Activated T-cell treated with anti-CD3 and anti-CD28 coated beads, Interleukin-2, amount 50 U/mL, for 1 hour (primary cell): Measurements from ENCODE around the gene PODNL1.

Experiments
- DNase-seq: peaks from one replicate; pipeline ENCODE4 v3.0.0-alpha.2; 2020

Gene PODNL1, protein sequence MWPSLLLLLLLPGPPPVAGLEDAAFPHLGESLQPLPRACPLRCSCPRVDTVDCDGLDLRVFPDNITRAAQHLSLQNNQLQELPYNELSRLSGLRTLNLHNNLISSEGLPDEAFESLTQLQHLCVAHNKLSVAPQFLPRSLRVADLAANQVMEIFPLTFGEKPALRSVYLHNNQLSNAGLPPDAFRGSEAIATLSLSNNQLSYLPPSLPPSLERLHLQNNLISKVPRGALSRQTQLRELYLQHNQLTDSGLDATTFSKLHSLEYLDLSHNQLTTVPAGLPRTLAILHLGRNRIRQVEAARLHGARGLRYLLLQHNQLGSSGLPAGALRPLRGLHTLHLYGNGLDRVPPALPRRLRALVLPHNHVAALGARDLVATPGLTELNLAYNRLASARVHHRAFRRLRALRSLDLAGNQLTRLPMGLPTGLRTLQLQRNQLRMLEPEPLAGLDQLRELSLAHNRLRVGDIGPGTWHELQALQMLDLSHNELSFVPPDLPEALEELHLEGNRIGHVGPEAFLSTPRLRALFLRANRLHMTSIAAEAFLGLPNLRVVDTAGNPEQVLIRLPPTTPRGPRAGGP

DNA sequence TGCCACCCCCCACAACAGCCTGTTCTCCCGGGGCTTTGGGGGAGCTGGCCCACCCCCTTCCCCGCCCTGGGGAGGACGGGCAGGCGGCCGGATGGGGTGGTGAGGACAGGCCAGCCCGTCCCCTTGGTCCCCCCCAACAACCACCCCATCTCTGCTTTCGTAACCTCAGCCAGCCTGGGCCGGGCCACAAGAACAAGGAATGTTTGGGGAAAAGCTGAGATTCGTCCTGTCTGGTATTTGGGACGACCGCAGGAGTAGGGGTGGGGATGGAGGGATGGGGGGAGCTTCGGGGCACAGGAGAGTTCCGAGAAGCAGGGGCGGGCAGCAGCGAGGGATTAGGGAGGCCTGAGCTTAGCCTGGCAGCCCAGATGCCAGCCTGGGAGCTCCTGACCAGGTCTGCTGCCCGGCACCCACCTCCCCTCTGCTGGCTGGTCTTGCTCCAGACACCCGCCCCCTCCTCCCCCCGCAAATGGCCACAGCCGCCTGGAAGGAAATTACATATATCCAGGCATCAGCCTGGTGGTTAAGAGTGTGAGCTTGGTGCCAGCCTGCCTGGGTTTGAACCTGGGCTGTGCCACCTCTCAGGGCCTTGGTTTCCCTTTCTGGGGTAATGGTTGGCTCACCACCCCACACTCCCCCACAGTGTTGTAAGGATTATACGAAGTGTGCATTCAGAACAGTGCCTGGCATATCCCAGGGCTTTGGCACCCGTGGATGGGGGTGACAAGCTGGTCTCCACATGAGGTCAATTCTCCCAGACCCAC is at the start of gene PODNL1:
PODNL1 (minus strand) TSS at position 117 of the 764 bp plus-strand sequence. CDS start 236 bp downstream, outside the sequence.
- DNase-seq: no peak

GRCh38 chr19:13987101-13987890 is 49.1 kb upstream of the PODNL1 start:
- DNase-seq: peak; percentile 40

DNA sequence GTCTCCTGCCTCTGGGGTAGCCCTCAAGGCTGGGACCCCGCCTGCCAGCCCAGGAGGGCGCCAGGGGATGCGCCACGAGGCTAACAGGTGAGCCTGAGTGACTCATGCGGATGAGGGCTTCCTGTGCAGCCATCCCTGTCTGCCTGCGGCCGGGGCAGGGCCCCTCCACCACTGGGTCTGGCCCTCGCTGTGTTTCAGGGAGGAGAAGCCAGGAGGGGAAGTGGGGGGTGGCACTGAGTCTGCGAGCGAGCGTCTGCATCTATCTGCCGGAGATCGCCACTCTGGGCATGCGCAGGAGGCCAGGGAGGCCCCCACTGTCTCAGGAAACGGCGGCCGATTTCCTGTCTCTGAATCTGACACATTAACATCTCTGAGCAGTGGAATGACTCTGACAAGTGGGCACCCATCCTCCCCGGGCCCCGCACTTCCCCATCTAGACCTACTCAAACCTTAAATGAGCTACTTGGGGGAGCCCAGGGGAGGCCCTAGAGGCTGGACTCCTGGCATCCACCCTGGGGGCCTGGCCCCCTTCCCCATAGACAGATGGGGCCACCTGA is 48.2 kb upstream of the PODNL1 start:
- peak; percentile 97 for DNase-seq

- DNase-seq: no peak
Measured at GRCh38 chr19:13985771-13986347, 47.6 kb upstream of the PODNL1 start.

DNA sequence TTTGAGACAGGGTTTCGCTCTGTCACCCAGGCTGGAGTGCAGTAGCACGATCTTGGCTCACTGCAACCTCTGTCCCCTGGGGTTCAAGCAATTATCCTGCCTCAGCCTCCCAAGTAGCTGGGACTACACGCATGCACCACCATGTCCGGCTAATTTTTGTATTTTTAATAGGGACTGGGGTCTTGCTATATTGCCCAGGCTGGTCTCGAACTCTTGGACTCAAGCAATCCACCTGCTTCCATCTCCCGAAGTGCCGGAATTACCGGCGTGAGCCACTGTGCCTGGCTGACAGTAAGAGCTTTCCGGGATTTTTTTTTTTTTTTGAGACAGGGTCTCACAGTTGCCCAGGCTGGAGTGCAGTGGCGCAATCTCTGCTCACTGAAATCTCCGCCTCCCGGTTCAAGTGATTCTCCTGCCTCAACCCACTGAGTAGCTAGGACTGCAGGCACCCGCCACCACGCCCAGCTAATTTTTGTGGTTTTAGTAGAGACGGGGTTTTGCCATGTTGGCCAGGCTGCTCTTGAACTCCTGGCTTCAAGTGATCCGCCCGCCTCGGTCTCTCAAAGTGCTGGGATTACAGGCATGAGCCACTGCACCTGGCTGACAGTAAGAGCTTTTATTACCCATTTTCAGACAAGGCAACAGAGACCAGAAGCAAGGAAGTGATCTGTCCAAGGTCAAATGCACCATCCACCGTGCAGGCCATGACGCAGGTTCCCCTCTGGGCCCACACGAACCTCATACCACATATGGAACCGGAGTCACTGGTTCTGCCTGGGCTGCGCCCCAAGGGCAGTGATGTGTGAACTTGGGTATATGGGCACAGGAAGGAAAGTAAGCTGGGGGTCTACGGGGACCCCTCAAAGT is 46.9 kb upstream of the PODNL1 start:
- DNase-seq: peak; percentile 52

DNA sequence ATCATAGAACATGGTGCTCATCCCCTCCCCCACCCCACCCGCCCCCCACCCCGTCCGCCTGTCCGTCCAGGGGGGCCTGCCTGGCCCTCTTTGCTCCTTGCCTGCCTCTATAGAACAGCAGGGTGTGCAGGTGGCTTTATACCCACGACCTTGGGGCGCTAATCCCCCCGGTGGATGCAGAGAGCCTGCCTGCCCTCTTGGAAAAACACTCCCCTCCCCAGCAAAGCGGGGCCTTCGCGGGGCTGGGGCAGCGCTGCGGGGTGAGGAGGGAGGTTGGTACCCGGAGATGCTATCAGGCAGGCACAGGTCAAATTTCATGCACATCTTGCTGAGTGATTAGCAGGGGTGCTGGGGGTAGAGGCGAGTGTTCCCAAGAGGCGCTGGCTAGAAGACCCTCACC is 46.0 kb upstream of the PODNL1 start:
- DNase-seq: no peak

- peak; percentile 58 for DNase-seq
Measured at GRCh38 chr19:13983213-13983889, 45.1 kb upstream of the PODNL1 start.

DNA sequence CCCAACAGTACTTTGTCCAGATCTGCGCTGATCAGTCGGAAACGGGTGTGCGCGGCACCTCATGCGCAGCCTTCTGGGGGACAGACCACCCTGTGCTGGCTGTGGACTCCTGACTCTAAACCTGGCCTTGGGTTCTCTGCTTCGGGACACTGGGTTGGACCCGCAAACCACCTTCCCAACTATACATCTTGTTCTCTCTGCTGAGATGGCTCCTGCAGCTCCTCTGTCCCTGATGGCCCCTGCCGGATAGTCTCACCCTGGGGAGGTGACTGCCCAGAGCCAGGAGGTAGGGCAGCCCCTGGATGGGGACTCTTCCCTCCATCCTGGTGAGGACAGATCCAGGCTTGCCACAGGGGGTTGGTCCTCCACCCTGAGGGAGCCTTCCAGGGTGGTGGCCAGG is 44.6 kb upstream of the PODNL1 start:
- no peak for DNase-seq

- no peak for DNase-seq
Measured at GRCh38 chr19:13981988-13982501, 43.8 kb upstream of the PODNL1 start.

DNA sequence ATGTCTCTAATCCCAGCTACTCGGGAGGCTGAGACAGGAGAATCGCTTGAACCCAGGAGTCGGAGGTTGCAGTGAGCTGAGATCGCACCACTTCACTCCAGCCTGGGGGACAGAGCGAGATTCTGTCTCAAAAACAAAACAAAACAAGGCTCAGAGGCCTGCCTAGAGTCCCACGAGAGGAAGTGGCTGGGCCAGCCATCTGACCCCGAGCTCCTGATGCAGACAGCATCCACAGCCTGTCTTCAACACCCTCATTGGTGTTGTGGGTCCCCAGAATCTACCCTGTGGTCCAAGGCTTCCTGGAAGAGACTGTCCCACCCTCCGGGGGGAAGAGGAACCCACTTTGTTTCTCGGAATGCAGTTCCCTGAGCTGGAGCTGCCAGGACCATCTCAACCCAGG is 43.2 kb upstream of the PODNL1 start:
- DNase-seq: no peak

- DNase-seq: no peak
Measured at GRCh38 chr19:13981021-13981420, 42.8 kb upstream of the PODNL1 start.

GRCh38 chr19:13980340-13980739 is 42.1 kb upstream of the PODNL1 start:
- no peak for DNase-seq

- no peak for DNase-seq
Measured at GRCh38 chr19:13979686-13980085, 41.5 kb upstream of the PODNL1 start.

GRCh38 chr19:13979244-13979615 is 41.0 kb upstream of the PODNL1 start:
- no peak for DNase-seq

GRCh38 chr19:13978351-13979243 is 40.4 kb upstream of the PODNL1 start:
- peak; percentile 49 for DNase-seq

GRCh38 chr19:13977803-13978202 is 39.6 kb upstream of the PODNL1 start:
- no peak for DNase-seq

GRCh38 chr19:13976446-13976845 is 38.2 kb upstream of the PODNL1 start:
- DNase-seq: no peak

DNA sequence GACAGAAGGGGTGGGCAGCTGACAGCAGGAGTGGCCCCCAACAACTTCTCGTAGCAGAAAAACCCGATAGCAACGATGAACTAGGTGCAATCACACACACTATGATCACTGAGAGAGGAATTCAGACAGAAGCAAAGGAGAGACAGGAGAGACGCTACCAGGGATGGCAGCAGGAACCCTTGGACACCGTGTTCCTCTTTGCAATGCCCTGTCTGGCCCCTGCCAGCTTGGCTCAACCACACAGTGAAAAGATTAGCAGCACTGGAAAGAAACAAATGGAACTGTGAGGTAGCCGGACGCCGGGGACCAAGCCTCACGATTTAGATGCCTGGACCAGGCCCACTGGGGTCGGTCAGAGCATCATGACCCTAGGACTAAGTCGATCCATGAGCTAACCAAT is 37.7 kb upstream of the PODNL1 start:
- DNase-seq: no peak

- peak; percentile 47 for DNase-seq
Measured at GRCh38 chr19:13974073-13974472, 35.9 kb upstream of the PODNL1 start.
